Measurements from ENCODE around the gene RFNG. TPM values are rescaled to one million over a fixed set of nuclear protein-coding genes. Genes with fewer than 3 reads are reported as not detected.

The RFNG gene
- total RNA-seq, 2 experiments from 2014 or later: 28.7 to 28.8 TPM

DNA sequence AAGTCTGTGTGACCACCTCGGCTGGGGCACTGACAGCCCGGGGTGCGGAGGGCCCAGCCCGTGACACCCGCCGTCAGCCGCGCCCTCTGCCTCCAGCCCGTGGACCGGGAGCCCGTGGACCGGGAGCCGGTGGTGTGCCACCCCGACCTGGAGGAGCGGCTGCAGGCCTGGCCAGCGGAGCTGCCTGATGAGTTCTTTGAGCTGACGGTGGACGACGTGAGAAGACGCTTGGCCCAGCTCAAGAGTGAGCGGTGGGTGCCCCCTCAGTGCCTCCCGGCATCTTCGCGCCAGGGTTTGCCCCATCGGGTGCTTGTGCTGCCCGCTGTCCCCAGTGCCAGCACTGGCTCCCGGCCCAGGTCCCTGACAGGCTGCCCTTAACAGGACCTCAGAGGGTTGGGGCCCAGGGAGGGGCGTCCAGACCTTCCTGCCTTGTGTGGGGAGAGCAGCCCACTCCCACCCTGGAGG, 42.6 kb downstream of the RFNG start:
- POLR2A ChIA-PET: interaction anchor here (1.6 kb wide), 1 partner anchor 12 kb away, joined by 6 read pairs; no protein-coding TSS in a partner anchor

DNA sequence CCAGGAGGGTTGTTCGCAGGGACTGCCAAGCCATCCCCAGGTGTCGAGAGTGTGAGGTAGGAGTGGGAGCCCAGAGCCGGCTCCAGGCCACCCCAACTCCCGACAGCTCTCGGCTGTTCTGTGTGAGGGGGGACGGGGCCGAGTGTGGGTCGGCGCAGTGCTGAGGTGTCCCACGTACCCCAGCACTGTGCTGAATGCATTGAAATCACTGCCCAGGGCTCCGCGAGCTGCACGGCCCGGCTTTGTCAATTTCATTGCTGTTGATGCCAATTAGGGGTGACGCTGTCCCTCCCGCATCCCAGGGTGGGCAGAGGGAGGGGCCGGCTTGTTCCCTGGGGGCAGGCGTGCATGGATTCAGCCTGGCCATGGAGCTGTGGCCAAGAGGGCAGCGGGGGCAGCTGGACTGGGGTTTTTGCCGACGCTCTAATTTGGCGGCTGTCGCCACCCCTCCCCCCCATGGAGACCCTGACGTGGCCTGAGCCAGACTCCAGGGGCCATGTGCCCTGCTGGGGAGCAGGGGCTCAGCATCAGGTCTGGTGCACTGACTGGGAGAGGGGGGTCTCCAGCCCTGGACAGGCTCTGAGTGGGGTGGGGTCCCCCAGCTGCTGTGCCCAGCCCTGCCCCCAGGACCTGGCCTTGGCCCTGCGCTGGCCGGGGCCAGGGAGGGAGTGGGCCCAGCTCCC, 43.2 kb downstream of the RFNG start:
- POLR2A ChIA-PET: no interaction called here
- peaks cover 6% of the 10 kb centered on the region for H3K4me1 Mint-ChIP-seq

More for the DNA sequence above, 42.6 kb downstream of the RFNG start:
- Mint-ChIP-seq H3K4me1 (peaks cover 6% of the 10 kb centered on the region), H3K27me3 (no peaks in the 10 kb centered on the region), H3K36me3 (no peaks in the 10 kb centered on the region), H3K9me3 (no peaks in the 10 kb centered on the region), H3K27ac (no peak overlapping the region), H3K4me3 (no peak overlapping the region)
- no peak for DNase-seq
- no peak for ATAC-seq (ENCODE audit: low read depth)

DNA sequence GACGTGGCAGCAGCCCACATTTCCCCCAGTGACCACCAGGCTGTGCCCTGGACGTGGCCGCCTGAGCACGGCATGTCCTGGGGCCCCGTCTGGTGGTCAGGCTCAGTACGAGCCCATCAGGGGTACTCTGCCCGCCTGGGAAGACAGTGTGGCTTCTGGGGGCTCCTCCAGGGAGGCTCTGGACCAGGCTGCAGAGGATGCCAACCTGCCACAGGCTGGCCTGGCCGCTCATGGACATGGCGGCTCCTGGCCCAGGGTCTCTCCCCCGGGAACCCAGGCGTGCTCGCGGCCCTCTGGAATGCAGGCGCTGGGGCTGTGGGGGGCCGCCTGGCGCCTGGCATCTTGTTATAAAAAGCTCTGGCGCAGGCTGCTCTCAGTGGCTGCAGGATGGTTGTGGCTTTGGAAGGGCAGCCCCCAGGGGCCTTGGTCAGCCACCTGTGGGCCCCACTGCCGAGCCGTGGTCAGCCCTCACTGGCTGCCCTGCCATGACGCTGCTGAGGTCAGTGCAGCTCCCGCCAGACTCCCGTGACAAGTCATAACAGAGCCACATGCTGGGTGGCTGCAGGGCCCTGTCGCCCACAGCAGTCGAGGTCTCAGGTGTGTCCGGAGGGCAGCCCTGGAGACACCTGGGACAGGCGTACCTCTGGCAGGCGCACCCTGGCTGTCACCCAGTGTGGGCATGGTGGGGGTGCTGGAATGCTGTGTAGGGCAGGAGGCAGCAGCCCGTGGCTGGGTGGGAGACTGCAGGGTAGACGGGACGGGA, 43.9 kb downstream of the RFNG start:
- no peaks in the 10 kb centered on the region for H3K9me3 Mint-ChIP-seq
- H3K4me1 Mint-ChIP-seq: peaks cover 6% of the 10 kb centered on the region
- no peaks in the 10 kb centered on the region for H3K27me3 Mint-ChIP-seq
- H3K36me3 Mint-ChIP-seq: no peaks in the 10 kb centered on the region
- POLR2A ChIA-PET: no interaction called here
- ATAC-seq (ENCODE audit: low read depth) (no peak), DNase-seq (no peak)
- no peak overlapping the region for H3K4me3 Mint-ChIP-seq
- no peak overlapping the region for H3K27ac Mint-ChIP-seq

More for the DNA sequence above, 43.2 kb downstream of the RFNG start:
- H3K9me3 Mint-ChIP-seq: no peaks in the 10 kb centered on the region
- DNase-seq (no peak), ATAC-seq (ENCODE audit: low read depth) (no peak)
- H3K27me3 Mint-ChIP-seq: no peaks in the 10 kb centered on the region
- H3K27ac Mint-ChIP-seq: no peak overlapping the region
- no peaks in the 10 kb centered on the region for H3K36me3 Mint-ChIP-seq
- H3K4me3 Mint-ChIP-seq: no peak overlapping the region

DNA sequence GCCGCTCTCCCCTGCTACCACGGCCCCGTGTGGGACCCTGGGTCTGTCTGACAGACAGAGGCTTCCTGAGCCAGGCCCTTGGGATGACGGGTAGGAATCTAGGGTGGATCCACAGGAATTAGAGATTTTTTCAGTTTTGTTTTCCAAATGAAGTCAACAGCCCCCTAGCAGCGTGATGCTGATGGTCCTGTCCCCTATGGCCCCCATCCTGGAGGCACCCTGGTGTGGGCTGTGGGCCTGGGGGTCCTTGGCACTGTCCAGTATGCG, 44.5 kb downstream of the RFNG start:
- H3K36me3 Mint-ChIP-seq: no peaks in the 10 kb centered on the region
- no peaks in the 10 kb centered on the region for H3K9me3 Mint-ChIP-seq
- peaks cover 6% of the 10 kb centered on the region for H3K4me1 Mint-ChIP-seq
- no peaks in the 10 kb centered on the region for H3K27me3 Mint-ChIP-seq
- ATAC-seq (ENCODE audit: low read depth) (no peak), DNase-seq (no peak)
- POLR2A ChIA-PET: no interaction called here
- H3K4me3 Mint-ChIP-seq: no peak overlapping the region
- no peak overlapping the region for H3K27ac Mint-ChIP-seq

DNA sequence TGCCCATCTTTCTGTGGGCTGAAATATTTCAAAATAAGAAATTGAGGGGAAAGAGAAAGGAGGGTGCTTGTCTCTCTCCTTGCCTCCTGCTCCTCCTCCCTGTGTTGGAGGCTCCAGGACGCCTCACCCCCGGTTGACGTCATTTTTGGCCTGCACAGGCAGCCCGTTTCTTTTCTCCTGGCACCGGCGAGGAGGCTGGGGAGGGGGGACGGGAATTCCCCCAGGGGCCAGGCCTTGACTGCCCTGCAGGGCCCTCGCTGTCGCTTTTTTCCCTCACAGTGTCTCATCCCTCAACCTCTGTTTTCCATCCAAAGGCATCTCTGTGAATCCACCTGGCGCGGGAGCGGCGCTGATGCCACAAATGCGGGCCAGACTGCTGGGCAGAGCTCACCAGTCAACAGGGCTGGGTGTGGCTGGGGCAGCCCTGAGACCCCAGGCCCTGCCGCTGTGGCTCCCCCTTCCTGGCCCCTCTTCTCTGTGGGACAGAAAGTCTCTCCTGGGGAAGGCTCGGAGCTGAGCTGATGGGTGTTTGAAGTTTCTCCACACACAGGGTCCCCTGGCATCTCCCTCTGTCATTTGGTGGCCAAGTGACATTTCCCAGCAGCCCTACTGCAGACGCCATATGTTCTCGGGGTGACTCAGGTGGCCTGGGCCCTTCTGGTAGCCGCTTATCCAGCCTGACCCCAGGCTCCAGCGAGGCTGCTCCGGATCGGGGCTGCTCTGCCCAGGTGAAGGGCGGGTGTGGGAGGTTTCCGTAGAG, 45.0 kb downstream of the RFNG start:
- DNase-seq: no peak
- no peak for ATAC-seq (ENCODE audit: low read depth)
- no peak overlapping the region for H3K4me3 Mint-ChIP-seq
- H3K27ac Mint-ChIP-seq: no peak overlapping the region
- peaks cover 6% of the 10 kb centered on the region for H3K4me1 Mint-ChIP-seq
- H3K27me3 Mint-ChIP-seq: no peaks in the 10 kb centered on the region
- no peaks in the 10 kb centered on the region for H3K9me3 Mint-ChIP-seq
- POLR2A ChIA-PET: no interaction called here
- no peaks in the 10 kb centered on the region for H3K36me3 Mint-ChIP-seq

DNA sequence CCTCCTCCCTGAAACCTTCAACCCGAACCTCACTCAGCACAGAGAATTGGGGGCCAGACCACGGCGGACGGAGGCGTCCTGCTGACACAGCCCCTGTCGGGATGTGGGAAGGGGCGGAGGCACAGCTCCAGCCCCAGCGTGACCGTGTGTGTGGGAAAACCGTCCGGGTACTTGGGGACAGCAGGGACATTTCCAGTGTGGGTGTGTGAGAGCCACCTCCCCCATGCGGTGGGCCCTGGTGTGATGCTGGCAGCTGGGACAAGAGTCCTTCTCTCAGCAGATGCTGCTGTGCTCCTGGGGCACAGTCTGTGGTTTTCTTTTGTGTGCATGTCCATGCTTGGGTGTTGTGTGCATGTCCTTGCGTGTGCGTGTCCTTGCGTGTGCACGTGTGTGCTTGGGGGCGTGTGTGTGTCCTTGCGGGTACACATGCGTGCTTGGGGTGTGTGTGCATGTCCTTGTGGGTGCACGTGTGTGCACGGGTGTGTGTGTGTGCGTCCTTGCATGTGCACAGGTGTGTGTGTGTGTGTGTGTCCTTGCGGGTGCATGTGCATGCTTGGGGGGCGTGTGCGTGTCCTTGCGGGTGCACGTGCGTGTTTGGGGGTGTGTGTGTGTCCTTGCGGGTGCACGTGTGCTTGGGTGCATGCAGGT, 45.8 kb downstream of the RFNG start:
- H3K36me3 Mint-ChIP-seq: no peaks in the 10 kb centered on the region
- H3K27ac Mint-ChIP-seq: no peak overlapping the region
- POLR2A ChIA-PET: no interaction called here
- no peaks in the 10 kb centered on the region for H3K27me3 Mint-ChIP-seq
- ATAC-seq (ENCODE audit: low read depth) (no peak), DNase-seq (no peak)
- H3K4me1 Mint-ChIP-seq: peaks cover 6% of the 10 kb centered on the region
- H3K4me3 Mint-ChIP-seq: no peak overlapping the region
- no peaks in the 10 kb centered on the region for H3K9me3 Mint-ChIP-seq

DNA sequence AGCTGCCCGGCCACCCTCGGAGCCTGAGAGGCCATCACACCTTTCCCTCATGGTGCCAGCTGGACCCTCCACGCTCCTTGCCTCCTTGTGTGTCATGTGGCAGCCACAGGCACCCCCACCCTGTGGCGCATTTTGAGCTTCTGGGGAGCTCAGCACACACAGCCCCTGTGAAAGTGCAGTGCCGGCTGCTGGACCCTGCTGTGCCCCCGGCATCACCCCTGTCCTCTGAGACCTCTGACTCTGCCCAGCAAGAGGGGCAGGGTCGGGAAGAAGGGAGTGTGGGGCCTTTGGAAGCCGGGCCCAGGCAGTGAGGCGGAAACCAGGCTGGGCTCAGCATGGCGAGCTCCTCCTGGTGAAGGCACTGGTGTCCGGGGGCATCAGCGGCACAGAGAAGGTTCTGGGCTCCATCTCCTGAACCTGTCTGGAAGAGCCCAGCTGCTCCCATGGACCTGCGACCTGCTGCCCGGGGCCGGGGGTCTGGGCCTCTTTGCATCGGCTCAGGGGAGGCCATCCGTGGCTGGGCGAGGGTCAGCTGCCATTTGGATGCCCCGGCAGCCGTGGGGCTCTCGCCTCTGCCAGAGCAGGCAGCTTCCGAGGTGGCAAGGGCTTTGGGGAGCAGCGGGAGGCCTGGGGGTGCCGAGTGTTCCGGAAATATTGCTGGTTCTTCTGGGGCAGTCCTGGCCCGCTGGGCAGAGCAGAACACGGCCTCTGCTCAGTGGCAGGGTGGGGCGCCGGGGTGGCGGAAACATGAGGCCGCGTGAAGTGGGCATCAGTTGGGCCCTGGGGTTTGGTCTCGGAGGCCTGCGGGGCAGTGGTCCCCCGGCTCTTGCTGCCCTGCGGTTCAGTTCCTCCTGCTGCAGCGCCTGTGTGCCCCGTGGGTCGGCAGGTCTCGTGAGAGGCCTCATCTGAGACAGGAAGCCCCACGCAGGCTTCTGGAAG, 46.8 kb downstream of the RFNG start:
- Mint-ChIP-seq H3K36me3 (no peaks in the 10 kb centered on the region), H3K4me3 (no peak overlapping the region), H3K27me3 (no peaks in the 10 kb centered on the region), H3K9me3 (no peaks in the 10 kb centered on the region), H3K27ac (no peak overlapping the region), H3K4me1 (peaks cover 6% of the 10 kb centered on the region)
- no peak for ATAC-seq (ENCODE audit: low read depth)
- DNase-seq: no peak
- POLR2A ChIA-PET: no interaction called here

DNA sequence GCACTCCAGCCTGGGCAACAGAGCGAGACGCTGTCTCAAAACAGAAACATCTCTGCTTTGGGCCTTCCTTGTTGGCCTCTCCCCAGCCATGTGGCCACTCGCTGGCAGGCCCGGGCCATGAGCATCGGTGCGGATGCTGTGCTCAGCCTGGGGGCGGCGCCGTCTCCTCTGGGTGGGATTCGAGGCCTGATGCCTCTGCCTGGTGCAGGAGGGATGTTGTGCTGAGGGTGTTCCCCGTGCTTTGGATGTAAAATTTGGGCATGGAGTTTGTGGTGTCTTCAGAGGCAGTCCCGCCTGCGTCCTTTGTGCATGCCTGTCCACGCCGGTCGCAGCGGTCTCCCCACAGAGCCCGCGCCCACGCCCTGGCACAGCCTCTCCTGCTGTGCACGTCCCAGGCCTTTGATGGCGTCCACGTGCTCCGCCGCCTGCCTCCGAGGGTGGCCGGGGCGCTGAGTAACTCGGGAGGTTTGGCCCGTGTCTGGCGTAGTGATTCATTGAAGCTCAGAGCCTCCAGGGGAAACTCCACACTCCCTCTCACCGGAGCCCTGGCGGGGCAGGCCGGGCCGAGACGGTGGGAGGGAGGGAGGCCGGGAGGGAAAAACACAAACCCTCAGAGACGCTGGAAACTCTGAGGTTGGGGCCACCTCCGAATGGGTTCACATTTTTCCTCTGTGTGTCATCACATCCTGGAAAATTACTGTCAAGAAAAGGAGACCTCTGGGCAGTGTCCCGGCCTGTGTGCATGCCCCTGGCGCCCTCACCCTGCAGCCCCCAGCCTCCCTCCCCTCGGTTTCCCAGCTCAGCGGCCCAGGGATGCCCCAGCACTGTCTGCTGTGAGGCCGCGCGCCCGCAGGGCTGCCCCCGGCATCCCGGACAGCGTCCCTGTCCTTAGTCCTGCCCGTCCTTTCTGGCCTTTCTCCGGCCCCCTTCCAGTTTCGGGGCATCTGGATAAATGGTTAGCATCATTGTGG, 47.9 kb downstream of the RFNG start:
- no peaks in the 10 kb centered on the region for H3K27me3 Mint-ChIP-seq
- ATAC-seq (ENCODE audit: low read depth) (no peak), DNase-seq (no peak)
- no peak overlapping the region for H3K4me3 Mint-ChIP-seq
- H3K36me3 Mint-ChIP-seq: no peaks in the 10 kb centered on the region
- POLR2A ChIA-PET: no interaction called here
- no peak overlapping the region for H3K27ac Mint-ChIP-seq
- no peaks in the 10 kb centered on the region for H3K9me3 Mint-ChIP-seq
- H3K4me1 Mint-ChIP-seq: peaks cover 3% of the 10 kb centered on the region

DNA sequence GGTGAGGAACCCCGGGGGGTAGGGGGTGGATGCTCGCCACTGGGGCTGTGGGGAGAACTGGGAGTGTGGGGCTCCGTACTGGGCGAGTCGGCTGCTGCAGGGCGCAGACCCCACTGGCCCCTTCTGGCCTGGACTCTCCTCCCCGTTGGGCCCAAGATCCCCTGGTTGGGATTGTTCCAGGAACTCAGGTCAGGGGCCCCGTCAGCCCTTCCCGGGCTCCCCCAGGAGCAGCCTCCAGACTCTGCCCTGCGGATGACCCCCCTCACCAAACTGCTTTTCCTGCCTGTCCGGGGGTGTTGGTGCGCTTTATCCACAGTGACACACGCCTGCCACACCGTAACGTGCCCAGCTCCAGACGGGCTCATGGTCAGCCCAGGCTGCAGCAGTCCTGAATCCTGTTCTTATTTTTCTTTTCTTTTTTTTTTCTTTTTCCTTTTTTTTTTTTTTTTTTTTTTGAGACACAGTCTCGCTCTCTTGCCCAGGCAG, 50.0 kb downstream of the RFNG start:
- peaks cover 3% of the 10 kb centered on the region for H3K4me1 Mint-ChIP-seq
- no peak overlapping the region for H3K27ac Mint-ChIP-seq
- H3K4me3 Mint-ChIP-seq: no peak overlapping the region
- ATAC-seq (ENCODE audit: low read depth) (no peak), DNase-seq (no peak)
- H3K9me3 Mint-ChIP-seq: no peaks in the 10 kb centered on the region
- no peaks in the 10 kb centered on the region for H3K36me3 Mint-ChIP-seq
- POLR2A ChIA-PET: no interaction called here
- no peaks in the 10 kb centered on the region for H3K27me3 Mint-ChIP-seq

DNA sequence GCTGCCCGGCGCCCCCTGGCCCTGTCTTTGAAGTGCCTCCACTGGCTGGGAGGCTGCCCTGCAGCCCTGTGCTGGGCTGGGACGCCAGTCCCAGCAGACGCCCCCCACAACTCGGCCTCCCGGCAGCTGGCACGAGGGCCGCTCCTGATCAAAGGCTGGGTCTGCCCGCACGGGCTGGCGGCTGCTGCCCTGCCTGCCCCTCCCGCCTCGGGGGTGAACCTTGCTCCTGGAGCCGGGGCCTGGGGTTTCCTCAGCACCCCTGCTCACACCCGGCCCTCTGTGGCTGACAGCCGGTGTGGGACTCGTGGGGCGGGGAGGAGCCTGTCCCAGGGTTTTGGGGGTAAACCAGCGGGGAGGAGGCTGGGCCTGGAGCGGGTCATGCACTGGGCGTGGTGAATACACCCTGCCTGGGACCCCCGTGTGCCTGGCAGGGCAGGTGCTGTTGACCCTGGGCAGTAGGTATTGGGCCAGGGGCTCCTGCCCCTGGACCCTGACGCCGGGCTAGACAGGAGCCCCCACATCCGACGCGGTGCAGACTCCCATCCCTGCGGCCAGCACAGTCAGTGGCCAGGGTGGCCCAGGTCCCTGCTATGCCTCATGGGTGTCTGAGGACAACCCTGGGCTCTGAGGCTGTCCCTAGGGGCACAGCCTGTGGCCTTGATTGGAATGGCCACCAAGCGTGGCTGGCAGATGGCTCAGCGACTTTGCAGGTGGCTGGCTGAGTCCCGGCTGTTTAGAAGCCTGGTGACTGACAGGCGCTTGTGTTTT, 50.6 kb downstream of the RFNG start:
- POLR2A ChIA-PET: no interaction called here
- Mint-ChIP-seq H3K36me3 (no peaks in the 10 kb centered on the region), H3K4me3 (no peak overlapping the region), H3K27me3 (no peaks in the 10 kb centered on the region), H3K27ac (no peak overlapping the region), H3K9me3 (no peaks in the 10 kb centered on the region), H3K4me1 (peaks cover under 1% of the 10 kb centered on the region)
- ATAC-seq (ENCODE audit: low read depth) (no peak), DNase-seq (no peak)

DNA sequence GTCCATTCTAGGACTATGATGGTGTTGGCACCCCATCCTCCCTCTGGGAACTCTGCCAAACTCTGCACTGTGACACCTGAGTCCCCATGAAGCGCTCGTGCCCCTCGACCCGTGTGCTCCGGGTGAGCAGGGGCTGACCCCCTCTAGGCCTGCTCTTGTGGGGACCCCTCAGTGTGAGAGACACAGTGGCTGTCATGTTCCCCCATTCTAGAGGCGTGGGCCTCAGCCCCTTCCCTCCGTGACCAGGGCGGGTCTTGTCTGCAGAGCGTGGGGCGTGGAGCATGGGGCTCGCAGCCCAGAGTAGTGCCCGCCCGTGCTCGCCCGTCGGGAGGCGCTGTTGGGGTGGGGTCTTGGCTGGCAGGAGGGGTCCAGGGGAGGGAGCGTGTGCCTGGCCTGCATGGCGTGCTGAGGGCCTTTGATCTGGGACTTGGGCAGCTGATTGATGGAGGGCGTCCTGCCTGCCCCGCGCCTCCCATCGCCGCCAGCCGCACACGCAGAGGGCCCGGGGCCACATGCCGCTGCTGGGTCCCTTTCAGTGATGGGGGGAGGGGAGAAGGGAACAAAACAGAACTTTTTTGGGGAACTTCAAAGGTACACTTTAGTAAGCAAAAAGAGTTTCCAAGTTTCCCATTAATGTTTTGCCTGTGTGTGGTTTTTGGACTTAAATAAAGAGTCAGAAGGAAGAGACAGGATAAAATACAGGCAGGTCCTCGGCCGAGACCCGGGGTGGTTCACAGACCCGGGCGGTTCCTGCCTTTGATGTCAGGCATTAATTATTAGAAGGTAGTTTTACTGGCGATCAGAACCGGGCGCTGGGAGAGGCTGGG, 51.4 kb downstream of the RFNG start:
- Mint-ChIP-seq H3K27ac (no peak overlapping the region), H3K4me3 (no peak overlapping the region), H3K27me3 (no peaks in the 10 kb centered on the region), H3K36me3 (no peaks in the 10 kb centered on the region), H3K4me1 (no peaks in the 10 kb centered on the region), H3K9me3 (no peaks in the 10 kb centered on the region)
- no peak for DNase-seq
- no peak for ATAC-seq (ENCODE audit: low read depth)
- POLR2A ChIA-PET: no interaction called here

Measured in activated naive CD8-positive, alpha-beta T cell treated with anti-CD3 and anti-CD28 coated beads, Interleukin-2, amount 10 ng/mL, durations not matched to agents 7 days and 5 days (primary cell).